Kidney (tissue), 14 donors: ENCODE data around the gene GDF10. TPM values are rescaled to one million over a fixed set of nuclear protein-coding genes. Genes with fewer than 3 reads are reported as not detected.
A peak's percentile ranks its signal among the peaks of the same experiment; 100 is the strongest.

ENCODE experiments used
- DNase-seq, 5 donors: peaks; one replicate each; pipeline ENCODE4 v3.0.0-alpha.2; 2013 to 2020
- FAIRE-seq: peaks from 2 replicates; lab custom pipeline; 2012; peaks lifted over from hg19 to GRCh38; lab: Jason Lieb, UNC
- H3K27ac ChIP-seq, 2 donors: one replicate each; pipeline ENCODE4 v1.7.0; 2013; ENCODE audit warnings: low read depth in 2 of 2, low read length in 2 of 2, inconsistent platforms in 1 of 2
- H3K27me3 ChIP-seq: one replicate; pipeline ENCODE4 v1.7.1; 2013; ENCODE audit warnings: low read length, inconsistent platforms; ENCODE audit not compliant: control insufficient read depth, insufficient read depth
- H3K36me3 ChIP-seq, 3 donors: one replicate each; pipeline versions ENCODE4 v1.7.0 to v1.7.1; 2013; ENCODE audit warnings: low read length in 3 of 3, control low read depth in 1 of 3, inconsistent platforms in 1 of 3; ENCODE audit not compliant: insufficient read depth in 3 of 3, control insufficient read depth in 2 of 3
- H3K4me1 ChIP-seq, 3 donors: one replicate each; pipeline versions ENCODE4 v1.7.0 to v1.7.1; 2013; ENCODE audit warnings: low read length in 3 of 3, inconsistent platforms in 1 of 3, low read depth in 1 of 3; ENCODE audit not compliant: control insufficient read depth in 2 of 3, insufficient read depth in 2 of 3
- H3K4me3 ChIP-seq, 3 donors: one replicate each; pipeline versions ENCODE4 v1.7.0 to v1.8.1; 2013; ENCODE audit warnings: low read length in 3 of 3, control low read depth in 1 of 3, inconsistent platforms in 1 of 3
- H3K9ac ChIP-seq, 3 donors: one replicate each; pipeline versions ENCODE4 v1.7.0 to v1.7.1; 2013; ENCODE audit warnings: low read length in 3 of 3, control low read depth in 1 of 3, inconsistent platforms in 1 of 3
- H3K9me3 ChIP-seq, 3 donors: one replicate each; pipeline versions ENCODE4 v1.7.0 to v1.7.1; 2013; ENCODE audit warnings: low read length in 3 of 3, control low read depth in 1 of 3, inconsistent platforms in 1 of 3; ENCODE audit not compliant: control insufficient read depth in 2 of 3, insufficient read depth in 1 of 3
- intact Hi-C: fragments of 100-400 bp; cut with DNase I; formaldehyde crosslinking; loops from one replicate; pipeline ENCODE4 v1.11.1; 2022
- polyA plus RNA-seq: library from polyadenylated mRNA; stranded (reverse); fragments of 350-450 nt; fragmentation: Illumina TruSeq; extraction: RNeasy Lipid Tissue Mini Kit (QIAGEN cat#74804); gene quantifications from one replicate; pipeline ENCODE4 v1.2.3, GENCODE V29; 2014; ENCODE audit warnings: low read depth, low replicate concordance; ENCODE audit not compliant: insufficient read depth
- total RNA-seq: library from RNA; stranded (reverse); fragmentation: NEBNext Ultra II Directional; extraction: Animal tissue kit (Norgen Biotek cat#: 25700); gene quantifications from one replicate; pipeline ENCODE4 v1.2.1, GENCODE V29; 2021
- TF ChIP-seq, protein P1 (sequence below): IDR thresholded peaks from 3 replicates; pipeline ENCODE4 v1.5.1; 2012; ENCODE audit warnings: mild to moderate bottlenecking, moderate library complexity, borderline replicate concordance; ENCODE audit not compliant: insufficient read depth; ENCODE audit errors: extremely low read depth
- donor health status: control.
- donor health status: control.
- donor health status: control.
- donor health status: control.
- donor health status: control.
- donor health status: DM: yes; HTN: yes; CAD: no.
- donor health status: Normal renal cell carcinoma (clear cell type).

Gene GDF10
- total and polyA plus RNA-seq, 2 donors from 2014 or later = 1.1 TPM; not detected in 1

GRCh38 chr10:47297866-47298540 lies 2.0 kb upstream of the GDF10 start:
- H3K4me3 ChIP-seq = no peak overlapping the region
- TF ChIP-seq, protein P1, sequence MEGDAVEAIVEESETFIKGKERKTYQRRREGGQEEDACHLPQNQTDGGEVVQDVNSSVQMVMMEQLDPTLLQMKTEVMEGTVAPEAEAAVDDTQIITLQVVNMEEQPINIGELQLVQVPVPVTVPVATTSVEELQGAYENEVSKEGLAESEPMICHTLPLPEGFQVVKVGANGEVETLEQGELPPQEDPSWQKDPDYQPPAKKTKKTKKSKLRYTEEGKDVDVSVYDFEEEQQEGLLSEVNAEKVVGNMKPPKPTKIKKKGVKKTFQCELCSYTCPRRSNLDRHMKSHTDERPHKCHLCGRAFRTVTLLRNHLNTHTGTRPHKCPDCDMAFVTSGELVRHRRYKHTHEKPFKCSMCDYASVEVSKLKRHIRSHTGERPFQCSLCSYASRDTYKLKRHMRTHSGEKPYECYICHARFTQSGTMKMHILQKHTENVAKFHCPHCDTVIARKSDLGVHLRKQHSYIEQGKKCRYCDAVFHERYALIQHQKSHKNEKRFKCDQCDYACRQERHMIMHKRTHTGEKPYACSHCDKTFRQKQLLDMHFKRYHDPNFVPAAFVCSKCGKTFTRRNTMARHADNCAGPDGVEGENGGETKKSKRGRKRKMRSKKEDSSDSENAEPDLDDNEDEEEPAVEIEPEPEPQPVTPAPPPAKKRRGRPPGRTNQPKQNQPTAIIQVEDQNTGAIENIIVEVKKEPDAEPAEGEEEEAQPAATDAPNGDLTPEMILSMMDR = no peak
- H3K4me1 ChIP-seq = peaks cover 0 to 2% (median 0%) of the 10 kb centered on the region in 3 donors
- H3K9me3 ChIP-seq = no peaks in the 10 kb centered on the region
- no peak overlapping the region for H3K9ac ChIP-seq
- FAIRE-seq = no peak
- no peak overlapping the region for H3K27ac ChIP-seq
- H3K27me3 ChIP-seq = no peaks in the 10 kb centered on the region
- H3K36me3 ChIP-seq = no peaks in the 10 kb centered on the region
- DNase-seq = no peak
- intact Hi-C loops = no loop called here

DNA sequence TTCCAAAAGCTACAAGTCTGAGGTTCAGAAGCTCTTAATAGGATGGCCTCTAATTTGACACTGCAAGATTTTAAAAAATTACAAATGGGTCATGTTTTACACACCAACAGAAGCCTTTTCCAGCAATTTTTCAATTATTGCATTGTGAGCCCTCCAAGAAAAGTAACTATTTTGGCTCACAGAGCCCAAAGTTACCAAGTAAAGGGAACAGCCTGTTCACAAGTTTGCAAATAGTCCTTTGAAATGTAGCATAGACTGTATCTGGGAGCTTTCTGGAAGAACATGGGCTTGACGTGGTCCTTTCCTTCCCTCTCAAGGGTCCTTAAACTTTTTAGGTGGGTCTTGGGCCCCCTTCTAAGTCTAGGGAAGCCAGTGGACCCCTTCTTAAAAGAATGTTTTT lies 1.3 kb upstream of the GDF10 start:
- TF ChIP-seq, protein P1 = no peak
- no peak overlapping the region for H3K4me3 ChIP-seq
- H3K36me3 ChIP-seq = no peaks in the 10 kb centered on the region
- H3K27ac ChIP-seq = no peak overlapping the region
- FAIRE-seq = no peak
- no peak overlapping the region for H3K9ac ChIP-seq
- intact Hi-C loops = no loop called here
- DNase-seq = no peak
- no peaks in the 10 kb centered on the region for H3K27me3 ChIP-seq
- no peaks in the 10 kb centered on the region for H3K9me3 ChIP-seq
- H3K4me1 ChIP-seq = peaks cover 0 to 2% (median 0%) of the 10 kb centered on the region in 3 donors

GRCh38 chr10:47300429-47300931 lies 483 bp downstream of the GDF10 start:
- TF ChIP-seq, protein P1 = no peak
- DNase-seq (peak in 4 of 5 donors; percentile 23 to 58 (median 32)), FAIRE-seq (no peak)
- intact Hi-C loops = no loop called here
- H3K9ac ChIP-seq = no peak overlapping the region
- H3K27me3 ChIP-seq = no peaks in the 10 kb centered on the region
- H3K4me3 ChIP-seq = no peak overlapping the region
- H3K9me3 ChIP-seq = no peaks in the 10 kb centered on the region
- no peaks in the 10 kb centered on the region for H3K36me3 ChIP-seq
- H3K27ac ChIP-seq = no peak overlapping the region
- peaks cover 0 to 2% (median 0%) of the 10 kb centered on the region in 3 donors for H3K4me1 ChIP-seq
